ENCODE results near the gene WDSUB1. TPM values are rescaled to one million over a fixed set of nuclear protein-coding genes. Genes with fewer than 3 reads are reported as not detected.

Gene WDSUB1
- total and polyA plus RNA-seq, 9 of the 15 experiments (the other 6 are each of a cell fraction or from before 2014, with no cell fraction given) = 5.2 to 13.7 (median 9.4) TPM

- TF ChIP-seq MGA (IDR thresholded peaks at IDR 0.05) (peak; percentile 72), RAD21 (CRISPR knock-in tag; conservative IDR thresholded peaks at IDR 0.05 in 1 of 2, IDR thresholded peaks at IDR 0.05 in 1 of 2) (no peak), SREBF2 (CRISPR knock-in tag; IDR thresholded peaks at IDR 0.05) (no peak), MXI1 (IDR thresholded peaks at IDR 0.05; ENCODE audit: low read depth, low read length) (0 out of 2 replicates have a peak, but pooled peaks have one; percentile 9), NFXL1 (CRISPR knock-in tag; IDR thresholded peaks at IDR 0.05) (no peak), SFPQ (IDR thresholded peaks at IDR 0.05; ENCODE audit: low read depth, low read length) (no peak), E2F5 (CRISPR knock-in tag; IDR thresholded peaks at IDR 0.05) (peak; percentile 29; the same call in 1 of the 2 replicates)
These were observed at the start of gene WDSUB1 (continued) for GRCh38 chr2:159285929-159286708.

All from K562 (cell line).